ENCODE results near the gene KIF26B.

GRCh38 chr1:245520611-245521010, 365.8 kb downstream of the KIF26B start:
- TF ChIP-seq YY1 (IDR thresholded peaks at IDR 0.05; ENCODE audit: insufficient read depth, insufficient read length) (no peak), SUZ12 (IDR thresholded peaks at IDR 0.05; ENCODE audit: extremely low read depth, insufficient read depth, insufficient read length) (no peak), ZNF274 (IDR thresholded peaks at IDR 0.05; ENCODE audit: low read depth, low read length) (no peak)

All from NT2/D1 (cell line).